HG02588 (cell line): ENCODE data around the gene PA2G4.
A peak's percentile ranks its signal among the peaks of the same experiment; 100 is the strongest.

ENCODE experiments used
- ATAC-seq: cut with Tn5 transposase; IDR thresholded peaks from one replicate; pipeline ENCODE4 v1.9.1; 2021; ENCODE audit warnings: mild to moderate bottlenecking, moderate library complexity; ENCODE audit not compliant: unreplicated experiment

The PA2G4 gene

GRCh38 chr12:56122637-56123036 is 18.3 kb downstream of the PA2G4 start:
- no peak for ATAC-seq

- ATAC-seq, result no peak
These were observed 19.8 kb downstream of the PA2G4 start for GRCh38 chr12:56124133-56124532.

GRCh38 chr12:56126732-56127239 is 22.4 kb downstream of the PA2G4 start:
- no peak for ATAC-seq

- no peak for ATAC-seq
These were observed 23.1 kb downstream of the PA2G4 start for GRCh38 chr12:56127485-56127887.

GRCh38 chr12:56127888-56128669 is 23.7 kb downstream of the PA2G4 start, which contains the start of gene ESYT1:
Gene ESYT1 (plus strand): TSS chr12:56128267. CDS start chr12:56128320, 53 bp downstream.
- ATAC-seq, result peak; percentile 89

GRCh38 chr12:56128670-56129205 is 24.4 kb downstream of the PA2G4 start:
- no peak for ATAC-seq

GRCh38 chr12:56129206-56129941 is 25.0 kb downstream of the PA2G4 start:
- ATAC-seq, result no peak

GRCh38 chr12:56129942-56130495 is 25.7 kb downstream of the PA2G4 start:
- ATAC-seq, result no peak

GRCh38 chr12:56130876-56131275 is 26.5 kb downstream of the PA2G4 start:
- no peak for ATAC-seq

GRCh38 chr12:56134897-56135296 is 30.5 kb downstream of the PA2G4 start:
- ATAC-seq, result no peak

- ATAC-seq, result no peak
These were observed 33.7 kb downstream of the PA2G4 start for GRCh38 chr12:56137853-56138571.

- no peak for ATAC-seq
These were observed 37.8 kb downstream of the PA2G4 start for GRCh38 chr12:56141946-56142784.

- ATAC-seq, result no peak
These were observed 38.9 kb downstream of the PA2G4 start for GRCh38 chr12:56143217-56143616.

GRCh38 chr12:56143870-56144269 is 39.5 kb downstream of the PA2G4 start:
- no peak for ATAC-seq

GRCh38 chr12:56145217-56145616 is 40.9 kb downstream of the PA2G4 start:
- ATAC-seq, result no peak

GRCh38 chr12:56146492-56147460 is 42.4 kb downstream of the PA2G4 start:
- ATAC-seq, result no peak

- ATAC-seq, result no peak
These were observed 46.2 kb downstream of the PA2G4 start for GRCh38 chr12:56150563-56150962.

- ATAC-seq, result peak; percentile 42
These were observed 47.3 kb downstream of the PA2G4 start for GRCh38 chr12:56151672-56152131.
